Sigmoid colon (tissue), 7 donors: ENCODE measurements around the gene OSBP. TPM values are rescaled to one million over a fixed set of nuclear protein-coding genes. Genes with fewer than 3 reads are reported as not detected.

Source experiments
- DNase-seq: peaks from one replicate; pipeline ENCODE4 v3.0.0-alpha.2; 2019
- H3K27ac ChIP-seq, 4 donors: fragments of 200-600 bp; sonication (generic); one replicate each; pipeline ENCODE4 v1.5.1; 2016 to 2019; ENCODE audit warnings: mild to moderate bottlenecking in 1 of 4
- H3K27me3 ChIP-seq, 3 donors: fragments of 200-600 bp; sonication (generic); one replicate each; pipeline ENCODE4 v1.5.1; 2019; ENCODE audit warnings: mild to moderate bottlenecking in 1 of 3
- H3K36me3 ChIP-seq, 4 donors: fragments of 200-600 bp; sonication (generic); one replicate each; pipeline ENCODE4 v1.5.1; 2016 to 2019
- H3K4me1 ChIP-seq, 4 donors: fragments of 200-600 bp; sonication (generic); one replicate each; pipeline ENCODE4 v1.5.1; 2017 to 2019
- H3K4me3 ChIP-seq, 4 donors: fragments of 200-600 bp; sonication (generic); one replicate each; pipeline ENCODE4 v1.5.1; 2017 to 2019; ENCODE audit warnings: mild to moderate bottlenecking in 2 of 4, moderate library complexity in 1 of 4
- H3K9me3 ChIP-seq, 4 donors: fragments of 200-600 bp in 3 of 4; sonication (generic) in 3 of 4; one replicate each; pipeline versions ENCODE4 v1.5.1 to v1.6.1; 2013 to 2019
- CTCF ChIP-seq, 4 experiments: fragments of 450-650 bp in 3 of 4; fragments of 200-600 bp in 1 of 4; IDR thresholded peaks; one replicate each; pipeline ENCODE4 v1.5.1; 2016 to 2019; ENCODE audit warnings: antibody characterized with exemption in 4 of 4, mild to moderate bottlenecking in 3 of 4, moderate library complexity in 2 of 4
- EP300 ChIP-seq, 4 donors: sonication (generic); formaldehyde crosslinking; IDR thresholded peaks; one replicate each; pipeline ENCODE4 v1.6.1; 2017; ENCODE audit warnings: antibody characterized with exemption in 4 of 4
- POLR2A ChIP-seq, 2 donors: fragments of 450-650 bp; IDR thresholded peaks; one replicate each; pipeline ENCODE4 v1.6.1; 2016; ENCODE audit warnings: antibody characterized with exemption in 2 of 2, mild to moderate bottlenecking in 2 of 2, moderate library complexity in 2 of 2
- POLR2AphosphoS5 ChIP-seq, 4 donors: sonication (generic); formaldehyde crosslinking; IDR thresholded peaks; one replicate each; pipeline ENCODE4 v1.6.1; 2017; ENCODE audit warnings: antibody characterized with exemption in 4 of 4
- WGBS, 2 donors: extraction: QIAGEN DNeasy Blood & Tissue Kit; methylation state at CpG; one replicate each; pipeline ENCODE4 v1.1.7; 2013; 5-methylcytosine and 5-hydroxymethylcytosine counted together
- intact Hi-C: fragments of 100-400 bp; cut with DNase I; formaldehyde crosslinking; loops from one replicate; pipeline ENCODE4 v1.15.1; 2023
- polyA plus RNA-seq, 3 donors: library from polyadenylated mRNA; stranded (reverse); fragments of 200-250 nt; gene quantifications; one replicate each; pipeline ENCODE4 v1.2.3, GENCODE V29; 2013
- total RNA-seq, 4 donors: library from RNA; depleted of rRNA; stranded (reverse); fragments of >200 nt; gene quantifications; one replicate each; pipeline ENCODE4 v1.1.0, GENCODE V29; 2016
- donor health status: healthy with polysubstance abuse.
- donor health status: Bipolar disorder and iron deficiency.
- donor health status: healthy.

Gene OSBP
- total RNA-seq (10 to 100 TPM; 27.5 to 41.5 (median 30.0) TPM), polyA plus RNA-seq (10 to 100 TPM; 16.2 to 24.7 (median 17.1) TPM)

GRCh38 chr11:59615637-59616395 lies at the start of gene OSBP:
OSBP (minus strand) TSS chr11:59615774; CDS start chr11:59615664, 110 bp downstream.
- intact Hi-C loops, result loop anchor here (1.0 to 10.0 kb wide), 4 partner anchors 52 to 139 kb away; partner anchors contain the start of gene STX3
- 0 to 1% methylated on average over 55 of the region's 55 CpGs for WGBS, 2 donors
- Histone ChIP-seq H3K27ac (peak within 1 kb of the TSS; percentile 92 to 97 (median 94)), H3K4me3 (peak within 1 kb of the TSS; percentile 75 to 88 (median 86)), H3K36me3 (no peaks in the 10 kb centered on the region), H3K9me3 (no peaks in the 10 kb centered on the region), H3K4me1 (peaks cover 0 to 43% (median 33%) of the 10 kb centered on the region in 4 donors), H3K27me3 (no peaks in the 10 kb centered on the region)
- TF ChIP-seq EP300 (IDR thresholded peaks at IDR 0.05) (no peak), POLR2A (IDR thresholded peaks at IDR 0.05) (peak in 1 of 2 donors; percentile 61), POLR2AphosphoS5 (IDR thresholded peaks at IDR 0.05) (peak; percentile 42 to 88 (median 73)), CTCF (IDR thresholded peaks at IDR 0.05) (no peak)
- peak; percentile 100 for DNase-seq

GRCh38 chr11:59660621-59661020 lies 45.0 kb upstream of the OSBP start:
- H3K27ac ChIP-seq, result no peak overlapping the region
- DNase-seq, result no peak
- H3K4me3 ChIP-seq, result no peak overlapping the region
- H3K27me3 ChIP-seq, result no peaks in the 10 kb centered on the region
- intact Hi-C loops, result loop anchor here (10.0 kb wide), 1 partner anchor 516 kb away; the partner anchor contains the start of gene FAM111A
- WGBS, 2 donors, result 90 to 94% methylated on average over 1 of the region's 1 CpG
- no peak for TF ChIP-seq CTCF (IDR thresholded peaks at IDR 0.05)
- TF ChIP-seq POLR2A (IDR thresholded peaks at IDR 0.05), result no peak
- no peak for TF ChIP-seq POLR2AphosphoS5 (IDR thresholded peaks at IDR 0.05)
- TF ChIP-seq EP300 (IDR thresholded peaks at IDR 0.05), result no peak
- H3K4me1 ChIP-seq, result peaks cover 0 to 25% (median 15%) of the 10 kb centered on the region in 4 donors
- no peaks in the 10 kb centered on the region for H3K9me3 ChIP-seq
- peaks cover 12 to 88% (median 39%) of the 10 kb centered on the region in 4 donors for H3K36me3 ChIP-seq

- no peaks in the 10 kb centered on the region for H3K9me3 ChIP-seq
- H3K36me3 ChIP-seq, result peaks cover 18 to 88% (median 38%) of the 10 kb centered on the region in 4 donors
- TF ChIP-seq POLR2A (IDR thresholded peaks at IDR 0.05), result no peak
- no peak for TF ChIP-seq EP300 (IDR thresholded peaks at IDR 0.05)
- no peak for TF ChIP-seq CTCF (IDR thresholded peaks at IDR 0.05)
- no peak for TF ChIP-seq POLR2AphosphoS5 (IDR thresholded peaks at IDR 0.05)
- no peak overlapping the region for H3K27ac ChIP-seq
- 64 to 82% methylated on average over 2 of the region's 2 CpGs for WGBS, 2 donors
- peaks cover 0 to 25% (median 15%) of the 10 kb centered on the region in 4 donors for H3K4me1 ChIP-seq
- no peak overlapping the region for H3K4me3 ChIP-seq
- DNase-seq, result no peak
- H3K27me3 ChIP-seq, result no peaks in the 10 kb centered on the region
- intact Hi-C loops, result loop anchor here (10.0 kb wide), 1 partner anchor 515 kb away; the partner anchor contains the start of gene FAM111A
These were observed 44.4 kb upstream of the OSBP start for GRCh38 chr11:59659981-59660380.

- no peak for DNase-seq
- Histone ChIP-seq H3K4me3 (no peak overlapping the region), H3K36me3 (peaks cover 29 to 95% (median 46%) of the 10 kb centered on the region in 4 donors), H3K9me3 (no peaks in the 10 kb centered on the region), H3K27me3 (no peaks in the 10 kb centered on the region), H3K4me1 (peaks cover 0 to 17% (median 10%) of the 10 kb centered on the region in 4 donors), H3K27ac (no peak overlapping the region)
- TF ChIP-seq CTCF (IDR thresholded peaks at IDR 0.05) (no peak), POLR2A (IDR thresholded peaks at IDR 0.05) (no peak), EP300 (IDR thresholded peaks at IDR 0.05) (no peak), POLR2AphosphoS5 (IDR thresholded peaks at IDR 0.05) (no peak)
- intact Hi-C loops, result no loop called here
- WGBS, 2 donors, result 96% methylated on average over 5 of the region's 5 CpGs
These were observed 42.5 kb upstream of the OSBP start for GRCh38 chr11:59658036-59658435.
